Endothelial cell of umbilical vein (primary cell): ENCODE data around the gene PACSIN2. TPM values are rescaled to one million over a fixed set of nuclear protein-coding genes. Genes with fewer than 3 reads are reported as not detected.

Experiments
- BruUV-seq: library from RNA; stranded (reverse); fragments of 400-500 nt; replicated peaks from 2 replicates; lab custom pipeline; 2021; lab: Mats Ljungman, UMichigan
- CTCF ChIA-PET: fragments of 300-600, 350-600 bp; sonication (Branson Sonifier 250); formaldehyde crosslinking; loops from one replicate; lab custom pipeline; 2021; ENCODE audit warnings: antibody characterized with exemption, inconsistent platforms; lab: Charles Lee
- POLR2A ChIA-PET: fragments of 300-600, 350-600 bp; sonication (Branson Sonifier 250); formaldehyde crosslinking; loops from one replicate; lab custom pipeline; 2021; ENCODE audit warnings: antibody characterized with exemption, inconsistent platforms; lab: Charles Lee
- DNase-seq: peaks from one replicate; pipeline ENCODE4 v3.0.0-alpha.2; 2011; ENCODE audit warnings: low read depth, low spot score
- FAIRE-seq: peaks from 2 replicates; lab custom pipeline; 2011; peaks lifted over from hg19 to GRCh38; lab: Jason Lieb, UNC
- H2AFZ ChIP-seq: 2 replicates; pipeline ENCODE4 v1.6.0; 2012; ENCODE audit warnings: low read depth, low read length, control low read depth, inconsistent platforms
- H3K27ac ChIP-seq: 2 replicates; pipeline ENCODE4 v1.5.1; 2011; ENCODE audit warnings: low read depth, mild to moderate bottlenecking, control low read depth, low read length, moderate library complexity; ENCODE audit not compliant: insufficient read depth
- H3K27me3 ChIP-seq, 2 experiments: 2 replicates each; pipeline versions ENCODE4 v1.6.0 to v1.6.1; 2011; ENCODE audit warnings: low read length in 2 of 2, mixed read lengths in 1 of 2; ENCODE audit not compliant: control insufficient read depth in 2 of 2, insufficient read depth in 2 of 2
- H3K36me3 ChIP-seq, 2 experiments: 2 replicates in 1 of 2; 3 replicates in 1 of 2; pipeline ENCODE4 v1.5.1; 2011; ENCODE audit warnings: low read length in 2 of 2, mild to moderate bottlenecking in 1 of 2, moderate library complexity in 1 of 2; ENCODE audit not compliant: control insufficient read depth in 2 of 2, insufficient read depth in 2 of 2; ENCODE audit errors: extremely low read depth in 1 of 2
- H3K4me1 ChIP-seq: 3 replicates; pipeline ENCODE4 v1.5.1; 2011; ENCODE audit warnings: mild to moderate bottlenecking, low read length; ENCODE audit not compliant: control insufficient read depth, insufficient read depth; ENCODE audit errors: extremely low read depth
- H3K4me2 ChIP-seq: 2 replicates; pipeline ENCODE4 v1.6.1; 2011; ENCODE audit warnings: low read length, control low read depth, mixed read lengths; ENCODE audit not compliant: insufficient read depth
- H3K4me3 ChIP-seq, 3 experiments: fragments of 200-600 bp in 1 of 3; sonication (generic), shearing (Covaris generic) in 1 of 3; replicated peaks in 1 of 3; 2 replicates each; pipeline ENCODE4 v1.5.1; 2011 to 2016; ENCODE audit warnings: control low read depth in 3 of 3, low read length in 3 of 3, mild to moderate bottlenecking in 2 of 3, inconsistent platforms in 1 of 3, low read depth in 1 of 3, moderate library complexity in 1 of 3; ENCODE audit not compliant: insufficient read depth in 1 of 3
- H3K79me2 ChIP-seq: 2 replicates; pipeline ENCODE4 v1.6.0; 2012; ENCODE audit warnings: low read length, inconsistent platforms; ENCODE audit not compliant: control insufficient read depth, insufficient read depth
- H3K9ac ChIP-seq: replicated peaks from 2 replicates; pipeline ENCODE3; 2011; ENCODE audit warnings: low read length, control low read depth; ENCODE audit not compliant: insufficient read depth; ENCODE audit errors: extremely low read depth
- H3K9me1 ChIP-seq: replicated peaks from 3 replicates; pipeline ENCODE4 v1.6.0; 2011; ENCODE audit warnings: mild to moderate bottlenecking, low read length; ENCODE audit not compliant: control insufficient read depth, insufficient read depth; ENCODE audit errors: extremely low read depth
- H3K9me3 ChIP-seq: replicated peaks from 2 replicates; pipeline ENCODE4 v1.5.1; 2012; ENCODE audit warnings: low read length, inconsistent platforms; ENCODE audit not compliant: control insufficient read depth, insufficient read depth
- H4K20me1 ChIP-seq: replicated peaks from 2 replicates; pipeline ENCODE3; 2011; ENCODE audit warnings: mild to moderate bottlenecking, low read length; ENCODE audit not compliant: control insufficient read depth, insufficient read depth; ENCODE audit errors: extremely low read depth
- CTCF ChIP-seq, 2 donors: IDR thresholded peaks; 1 replicate in 1 of 2; 2 replicates in 1 of 2; pipeline ENCODE4 v1.5.1; 2011; ENCODE audit warnings: low read length in 2 of 2, mild to moderate bottlenecking in 2 of 2, moderate library complexity in 2 of 2, control low read depth in 1 of 2, inconsistent platforms in 1 of 2, low read depth in 1 of 2; ENCODE audit not compliant: insufficient read depth in 1 of 2; ENCODE audit errors: extremely low read depth in 1 of 2
- EZH2 ChIP-seq: IDR thresholded peaks from 2 replicates; pipeline ENCODE4 v1.6.1; 2012; ENCODE audit warnings: borderline replicate concordance, low read depth, mild to moderate bottlenecking, moderate library complexity, low read length, inconsistent platforms; ENCODE audit not compliant: severe bottlenecking
- FOS ChIP-seq: IDR thresholded peaks from 2 replicates; pipeline ENCODE4 v1.6.1; 2011; ENCODE audit warnings: mild to moderate bottlenecking, low read length, moderate library complexity, borderline replicate concordance; ENCODE audit not compliant: insufficient read depth
- GATA2 ChIP-seq: IDR thresholded peaks from 2 replicates; pipeline ENCODE4 v1.7.0; 2011; ENCODE audit warnings: low read depth, mild to moderate bottlenecking, moderate library complexity, mixed read lengths, low read length; ENCODE audit not compliant: insufficient read length, insufficient read depth
- JUN ChIP-seq: IDR thresholded peaks from 2 replicates; pipeline ENCODE4 v1.6.1; 2011; ENCODE audit warnings: borderline replicate concordance, low read depth; ENCODE audit not compliant: insufficient read length, insufficient read depth
- MAX ChIP-seq: IDR thresholded peaks from 2 replicates; pipeline ENCODE4 v1.6.1; 2011; ENCODE audit not compliant: insufficient read depth, insufficient read length
- MYC ChIP-seq: IDR thresholded peaks from one replicate; pipeline ENCODE4 v1.6.1; 2011; ENCODE audit warnings: mild to moderate bottlenecking, low read depth, low read length
- POLR2A ChIP-seq: IDR thresholded peaks from 2 replicates; pipeline ENCODE4 v1.6.1; 2012; ENCODE audit warnings: low read depth, mild to moderate bottlenecking, control low read depth, low read length
- POLR2AphosphoS5 ChIP-seq: IDR thresholded peaks from 2 replicates; pipeline ENCODE4 v1.6.1; 2012; ENCODE audit warnings: low read depth, mild to moderate bottlenecking, control low read depth, low read length, moderate library complexity; ENCODE audit not compliant: insufficient read depth
- dilution Hi-C: fragments of 300-500 bp; cut with MboI; formaldehyde crosslinking; loops from one replicate; pipeline ENCODE4 v1.15.0; 2019; ENCODE audit warnings: low sequenced_read_pairs; ENCODE audit not compliant: extremely low pct_ligation_motif_present
- intact Hi-C: fragments of 100-400 bp; cut with micrococcal nuclease; formaldehyde crosslinking; loops from one replicate; pipeline ENCODE4 v1.10.0; 2022
- polyA plus RNA-seq, 4 experiments: library from polyadenylated mRNA; depleted of rRNA in 3 of 4; stranded (reverse) in 3 of 4; unstranded in 1 of 4; fragments of >200 nt; gene quantifications; 2 replicates each; pipeline versions ENCODE4 v1.2.1 to v1.2.3, GENCODE V29; 2011 to 2012; ENCODE audit warnings: missing spikeins in 1 of 4
- total RNA-seq: library from RNA; stranded (reverse); gene quantifications from 2 replicates; pipeline ENCODE4 v1.2.3, GENCODE V29; 2021

The PACSIN2 gene
- total and polyA plus RNA-seq, 2 donors (not counting 3 experiments of a cell fraction or from before 2014, with no cell fraction given) = 46.2 to 64.5 TPM

GRCh38 chr22:42887120-42887519 lies 127.8 kb downstream of the PACSIN2 start:
- no peak for FAIRE-seq
- POLR2A ChIA-PET = no interaction called here
- H3K9me3 ChIP-seq = no peaks in the 10 kb centered on the region
- dilution Hi-C loops = no loop called here
- no peaks in the 10 kb centered on the region for H3K79me2 ChIP-seq
- DNase-seq = no peak
- H3K4me1 ChIP-seq = no peaks in the 10 kb centered on the region
- intact Hi-C loops = no loop called here
- no peak overlapping the region for H2AFZ ChIP-seq
- no peak overlapping the region for H3K9ac ChIP-seq
- no peaks in the 10 kb centered on the region for H3K27me3 ChIP-seq
- no peaks in the 10 kb centered on the region for H4K20me1 ChIP-seq
- no peak overlapping the region for H3K4me3 ChIP-seq
- H3K9me1 ChIP-seq = no peaks in the 10 kb centered on the region
- TF ChIP-seq GATA2 (no peak), CTCF (IDR thresholded peaks at IDR 0.05; ENCODE audit: extremely low read depth in 1 of 2, insufficient read depth in 1 of 2, low read depth in 1 of 2, low read length in 2 of 2) (no peak), POLR2AphosphoS5 (no peak), JUN (no peak)
- no peak overlapping the region for H3K4me2 ChIP-seq
- no peak overlapping the region for H3K27ac ChIP-seq
- CTCF ChIA-PET = no interaction called here
- H3K36me3 ChIP-seq = peaks cover 0 to 25% of the 10 kb centered on the region in 2 experiments
- BruUV-seq = no TSS peak

- DNase-seq (no peak), FAIRE-seq (no peak)
- TF ChIP-seq GATA2 (no peak), POLR2AphosphoS5 (no peak), JUN (no peak), POLR2A (no peak), FOS (no peak), MYC (no peak), EZH2 (no peak), MAX (no peak), CTCF (IDR thresholded peaks at IDR 0.05; ENCODE audit: extremely low read depth in 1 of 2, insufficient read depth in 1 of 2, low read depth in 1 of 2, low read length in 2 of 2) (no peak)
- no TSS peak for BruUV-seq
- intact Hi-C loops = no loop called here
- Histone ChIP-seq H3K36me3 (peaks cover 0 to 24% of the 10 kb centered on the region in 2 experiments), H3K79me2 (no peaks in the 10 kb centered on the region), H3K9me1 (no peaks in the 10 kb centered on the region), H3K9me3 (no peaks in the 10 kb centered on the region), H3K4me2 (no peak overlapping the region), H3K27ac (no peak overlapping the region), H3K27me3 (no peaks in the 10 kb centered on the region), H3K4me1 (no peaks in the 10 kb centered on the region), H4K20me1 (no peaks in the 10 kb centered on the region), H3K9ac (no peak overlapping the region), H3K4me3 (no peak overlapping the region), H2AFZ (no peak overlapping the region)
- dilution Hi-C loops = no loop called here
- CTCF ChIA-PET = no interaction called here
- POLR2A ChIA-PET = no interaction called here
Measured at GRCh38 chr22:42885446-42885845, 129.5 kb downstream of the PACSIN2 start.
